Stomach (tissue), 9 donors: ENCODE data around the gene PSME1. TPM values are rescaled to one million over a fixed set of nuclear protein-coding genes. Genes with fewer than 3 reads are reported as not detected.

Experiments
- DNase-seq, 2 donors: peaks; one replicate each; pipeline versions ENCODE4 v3.0.0 to v3.0.0-alpha.2; 2013 to 2019
- H3K27ac ChIP-seq, 5 donors: fragments of 200-600 bp in 4 of 5; sonication (generic) in 4 of 5; one replicate each; pipeline ENCODE4 v1.5.1; 2013 to 2019; ENCODE audit warnings: mild to moderate bottlenecking in 1 of 5, moderate library complexity in 1 of 5
- H3K27me3 ChIP-seq, 3 donors: fragments of 200-600 bp; sonication (generic); one replicate each; pipeline ENCODE4 v1.5.1; 2017 to 2019; ENCODE audit warnings: mixed run types in 1 of 3
- H3K36me3 ChIP-seq, 4 donors: fragments of 200-600 bp; sonication (generic); 1 replicate in 3 of 4; 2 replicates in 1 of 4; pipeline ENCODE4 v1.5.1; 2016 to 2019
- H3K4me1 ChIP-seq, 4 donors: fragments of 200-600 bp; sonication (generic); one replicate each; pipeline ENCODE4 v1.5.1; 2016 to 2019
- H3K4me3 ChIP-seq, 4 donors: fragments of 200-600 bp; sonication (generic) in 3 of 4; one replicate each; pipeline ENCODE4 v1.5.1; 2016 to 2019; ENCODE audit warnings: mild to moderate bottlenecking in 1 of 4
- H3K9me3 ChIP-seq, 4 donors: fragments of 200-600 bp; sonication (generic); one replicate each; pipeline ENCODE4 v1.5.1; 2016 to 2019
- CTCF ChIP-seq, 7 experiments: fragments of 450-650 bp in 4 of 7; fragments of 200-600 bp in 3 of 7; sonication (generic) in 3 of 7; IDR thresholded peaks; one replicate each; pipeline ENCODE4 v1.5.1; 2016 to 2019; ENCODE audit warnings: antibody characterized with exemption in 7 of 7, control low read depth in 2 of 7, mild to moderate bottlenecking in 1 of 7
- EP300 ChIP-seq: sonication (generic); formaldehyde crosslinking; IDR thresholded peaks from one replicate; pipeline ENCODE4 v1.6.1; 2017; ENCODE audit warnings: antibody characterized with exemption
- POLR2A ChIP-seq, 4 donors: fragments of 450-650 bp; IDR thresholded peaks; one replicate each; pipeline ENCODE4 v1.6.1; 2016; ENCODE audit warnings: antibody characterized with exemption in 4 of 4, control low read depth in 2 of 4, mild to moderate bottlenecking in 1 of 4, moderate library complexity in 1 of 4
- POLR2AphosphoS5 ChIP-seq, 3 donors: sonication (generic); formaldehyde crosslinking; IDR thresholded peaks; one replicate each; pipeline ENCODE4 v1.6.1; 2016; ENCODE audit warnings: antibody characterized with exemption in 3 of 3
- WGBS, 5 donors: extraction: QIAGEN DNeasy Blood & Tissue Kit in 3 of 5; methylation state at CpG; one replicate each; pipeline versions ENCODE4 v1.1.5 to v1.1.7; 2013 to 2018; 5-methylcytosine and 5-hydroxymethylcytosine counted together
- intact Hi-C: fragments of 100-400 bp; cut with DNase I; formaldehyde crosslinking; loops from one replicate; pipeline ENCODE4 v1.15.1; 2023; ENCODE audit warnings: low total_unique reads
- polyA plus RNA-seq, 3 donors: library from polyadenylated mRNA; stranded (reverse); fragments of 200-250 nt; gene quantifications; one replicate each; pipeline ENCODE4 v1.2.3, GENCODE V29; 2013
- total RNA-seq, 5 donors: library from RNA; depleted of rRNA; stranded (reverse); fragments of >200 nt; gene quantifications; one replicate each; pipeline versions ENCODE4 v1.1.0 to v1.2.3, GENCODE V29; 2014 to 2016
- donor health status: healthy with polysubstance abuse.
- donor health status: Bipolar disorder and iron deficiency.
- donor health status: healthy.

The PSME1 gene
- total and polyA plus RNA-seq, 8 donors, result 38.5 to 322 (median 114) TPM

GRCh38 chr14:24129410-24129998 is 6.5 kb upstream of the PSME1 start:
- TF ChIP-seq EP300 (no peak), POLR2A (IDR thresholded peaks at IDR 0.05) (no peak), CTCF (IDR thresholded peaks at IDR 0.05) (no peak), POLR2AphosphoS5 (IDR thresholded peaks at IDR 0.05) (no peak)
- peaks cover under 1 to 7% (median 4%) of the 10 kb centered on the region in 4 donors for H3K36me3 ChIP-seq
- intact Hi-C loops, result no loop called here

DNA sequence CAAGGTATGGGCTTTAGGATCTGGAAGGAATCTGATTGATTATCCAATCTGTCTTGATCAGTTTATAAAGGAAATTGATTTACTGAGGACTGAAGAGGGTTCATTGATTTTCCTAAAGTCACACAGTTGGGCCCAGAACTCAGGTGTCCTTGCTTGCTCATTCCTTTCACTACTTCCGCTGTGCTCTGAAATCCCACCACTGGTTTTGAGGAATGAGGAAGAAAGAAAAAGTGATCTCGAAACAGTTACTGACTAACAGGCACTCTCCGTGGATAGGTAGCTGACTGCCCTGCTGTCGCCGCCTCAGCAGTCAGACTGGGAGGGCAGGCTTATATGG is 5.6 kb upstream of the PSME1 start, which contains the start of gene FITM1:
FITM1 (plus strand) TSS at position 280 of the 337 bp plus-strand sequence. CDS start 905 bp downstream, outside the sequence.
- no peak for DNase-seq
- intact Hi-C loops, result no loop called here
- Histone ChIP-seq H3K36me3 (no peaks in the 10 kb centered on the region), H3K4me3 (no peak within 1 kb of the TSS), H3K9me3 (no peaks in the 10 kb centered on the region), H3K27ac (peak within 1 kb of the TSS in 3 of 5 donors; percentile 29 to 59 (median 47)), H3K4me1 (peaks cover 1 to 28% (median 25%) of the 10 kb centered on the region in 4 donors), H3K27me3 (no peaks in the 10 kb centered on the region)
- WGBS, 5 donors, result 94 to 95% (median 94%) methylated on average over 5 of the region's 5 CpGs
- TF ChIP-seq POLR2A (IDR thresholded peaks at IDR 0.05) (no peak), CTCF (IDR thresholded peaks at IDR 0.05) (no peak), EP300 (no peak), POLR2AphosphoS5 (IDR thresholded peaks at IDR 0.05) (no peak)

More at GRCh38 chr14:24129410-24129998, 6.5 kb upstream of the PSME1 start:
- H3K4me1 ChIP-seq, result peaks cover 0 to 25% (median 22%) of the 10 kb centered on the region in 4 donors
- 87 to 96% (median 96%) methylated on average over 8 of the region's 8 CpGs for WGBS, 5 donors
- no peak overlapping the region for H3K4me3 ChIP-seq
- no peak for DNase-seq
- no peaks in the 10 kb centered on the region for H3K9me3 ChIP-seq
- H3K27me3 ChIP-seq, result no peaks in the 10 kb centered on the region
- no peak overlapping the region for H3K27ac ChIP-seq

DNA sequence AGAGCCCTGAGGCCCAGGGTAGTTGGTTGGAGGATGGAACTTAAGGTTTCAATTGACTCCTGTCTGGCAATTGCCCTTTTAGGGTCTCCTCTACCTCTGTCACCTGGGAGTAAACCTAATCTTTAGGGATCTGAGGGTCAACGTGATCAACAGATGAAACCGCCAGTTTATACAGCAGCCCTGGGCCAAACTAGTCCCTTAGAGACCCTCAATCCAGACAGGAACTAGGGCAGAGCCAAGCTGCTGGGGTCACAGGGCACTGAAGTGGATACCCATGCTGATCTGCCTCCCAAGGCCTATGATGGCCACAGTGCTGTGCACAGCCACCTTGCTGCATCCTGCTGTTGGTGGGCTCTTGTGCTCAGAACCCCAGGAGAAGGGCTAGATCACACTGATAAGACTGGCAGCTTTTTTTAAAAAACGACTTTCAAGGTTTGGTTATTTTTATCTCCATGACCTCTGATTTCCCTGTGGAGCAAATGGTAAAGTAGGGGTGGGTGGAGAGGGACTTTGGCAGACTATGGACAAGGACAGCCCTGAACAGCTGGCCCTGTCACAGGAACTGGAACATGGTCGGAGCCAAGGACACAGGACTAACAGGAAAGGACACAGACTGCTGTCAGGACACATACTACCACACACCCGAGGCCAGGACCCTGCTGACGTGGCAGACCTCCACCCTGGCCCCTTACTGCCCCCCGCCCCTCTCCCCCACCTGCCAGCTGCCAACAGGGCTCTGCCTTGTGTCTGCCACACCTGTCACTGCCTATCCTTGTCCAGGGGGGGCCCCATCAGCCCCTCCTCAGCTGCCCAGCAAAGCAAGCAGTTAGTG is 5.1 kb upstream of the PSME1 start:
- H3K4me3 ChIP-seq, result no peak overlapping the region
- peak overlapping the region in 3 of 5 donors; percentile 29 to 59 (median 47) for H3K27ac ChIP-seq
- H3K4me1 ChIP-seq, result peaks cover 4 to 32% (median 29%) of the 10 kb centered on the region in 4 donors
- H3K36me3 ChIP-seq, result no peaks in the 10 kb centered on the region
- peak in 1 of 2 donors; percentile 64 for DNase-seq
- intact Hi-C loops, result no loop called here
- TF ChIP-seq POLR2AphosphoS5 (IDR thresholded peaks at IDR 0.05), result no peak
- no peak for TF ChIP-seq EP300
- TF ChIP-seq CTCF (IDR thresholded peaks at IDR 0.05), result no peak
- no peak for TF ChIP-seq POLR2A (IDR thresholded peaks at IDR 0.05)
- no peaks in the 10 kb centered on the region for H3K27me3 ChIP-seq
- 46 to 58% (median 58%) methylated on average over 5 to 7 of the region's 7 CpGs for WGBS, 5 donors
- H3K9me3 ChIP-seq, result no peaks in the 10 kb centered on the region

- peak overlapping the region in 3 of 5 donors; percentile 29 to 59 (median 47) for H3K27ac ChIP-seq
- 82 to 89% (median 85%) methylated on average over 8 to 15 of the region's 15 CpGs for WGBS, 5 donors
- H3K4me3 ChIP-seq, result no peak overlapping the region
- H3K9me3 ChIP-seq, result no peaks in the 10 kb centered on the region
- H3K4me1 ChIP-seq, result peaks cover 4 to 34% (median 31%) of the 10 kb centered on the region in 4 donors
- TF ChIP-seq POLR2AphosphoS5 (IDR thresholded peaks at IDR 0.05), result no peak
- TF ChIP-seq CTCF (IDR thresholded peaks at IDR 0.05), result no peak
- no peak for TF ChIP-seq POLR2A (IDR thresholded peaks at IDR 0.05)
- no peak for TF ChIP-seq EP300
- no peaks in the 10 kb centered on the region for H3K27me3 ChIP-seq
- intact Hi-C loops, result no loop called here
- no peak for DNase-seq
- no peaks in the 10 kb centered on the region for H3K36me3 ChIP-seq
These were observed 4.4 kb upstream of the PSME1 start for GRCh38 chr14:24131549-24131966.
